ENCODE measurements around the gene MYPN. TPM values are rescaled to one million over a fixed set of nuclear protein-coding genes. Genes with fewer than 3 reads are reported as not detected.

MYPN gene
- 0.49 TPM in 1 of 2 replicates, not detected in the other for total RNA-seq

GRCh38 chr10:68109331-68109730 lies at the start of gene MYPN:
Gene MYPN, plus strand, starts transcription at chr10:68109488. Its CDS starts 11,951 bp downstream, at chr10:68121439.

DNA sequence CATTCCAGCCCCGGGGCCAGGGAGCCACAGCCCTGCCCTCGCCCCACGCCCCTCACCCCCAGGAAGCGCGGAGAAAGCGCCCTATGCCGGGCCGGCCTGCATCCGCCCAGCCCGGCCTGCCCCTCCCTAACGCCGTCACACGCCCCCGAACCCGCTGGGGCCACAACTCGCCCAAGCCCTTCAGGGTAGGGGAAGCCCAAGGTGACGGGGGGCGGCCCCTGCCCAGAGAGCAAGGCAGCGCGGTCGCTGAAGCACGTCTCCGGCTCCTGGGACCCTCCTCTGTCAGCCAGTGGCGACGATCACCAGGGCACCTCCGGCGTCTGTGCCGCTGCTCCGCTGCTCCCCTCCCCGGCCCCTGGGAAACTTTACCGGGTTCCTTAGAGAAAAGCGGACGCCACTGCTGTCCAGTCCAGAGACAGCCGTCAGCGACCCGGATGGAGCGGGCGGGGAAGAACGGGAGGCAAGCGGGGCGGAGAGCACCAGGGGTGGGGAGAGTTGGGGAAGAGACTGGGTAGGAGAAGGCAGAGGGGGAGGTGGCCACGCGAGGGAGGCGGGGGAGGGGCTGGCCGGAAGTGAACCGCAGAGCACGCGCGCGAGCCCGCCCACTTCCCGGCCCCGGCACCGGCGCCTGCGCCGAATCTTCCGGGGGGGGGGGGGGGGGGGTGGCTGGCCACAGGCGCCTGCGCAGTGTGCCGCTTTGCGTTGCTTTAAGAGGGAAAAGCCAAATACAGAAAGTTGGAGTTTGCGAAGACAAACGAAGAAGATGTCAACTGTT lies 34.3 kb upstream of the MYPN start, which contains the start of gene HERC4:
Gene HERC4, minus strand, starts transcription at position 509 of the 775 bp plus-strand sequence. CDS start 2,175 bp downstream, outside the sequence.

GRCh38 chr10:68231817-68232251 lies 122.5 kb downstream of the MYPN start, which contains the start of gene ATOH7:
Gene ATOH7, minus strand, starts transcription at chr10:68232113. Its CDS starts 436 bp downstream, at chr10:68231677.

Other genes starting within 250 kb of the MYPN start
- 8.1 and 8.2 TPM in 2 replicates for gene SIRT1, start 224.8 kb upstream of the MYPN start, total RNA-seq
- 16.7 and 21.5 TPM in 2 replicates for gene HERC4, start 34.2 kb upstream of the MYPN start, total RNA-seq
- gene ATOH7, start 122.6 kb downstream of the MYPN start, total RNA-seq = 0.13 and 0.16 TPM in 2 replicates
- 15.6 and 20.4 TPM in 2 replicates for gene HNRNPH3, start 222.6 kb downstream of the MYPN start, total RNA-seq
- 1.8 and 7.6 TPM in 2 replicates for gene PBLD, start 223.4 kb downstream of the MYPN start, total RNA-seq

Measured in mesangial cell (primary cell).